ENCODE data around the gene FBXO39. TPM values are rescaled to one million over a fixed set of nuclear protein-coding genes. Genes with fewer than 3 reads are reported as not detected.

FBXO39 gene
- total and polyA plus RNA-seq, 9 of the 15 experiments (the other 6 are each of a cell fraction or from before 2014, with no cell fraction given) = not detected

- intact Hi-C loops (cut with micrococcal nuclease) = no loop called here
- H3K4me1 ChIP-seq (replicated peaks in 1 of 2; ENCODE audit: control insufficient read depth in 2 of 2, insufficient read depth in 2 of 2, low read length in 2 of 2) = no peaks in the 10 kb centered on the region; a peak in 1 of 5 replicates
- H3K9me1 ChIP-seq (ENCODE audit: control insufficient read depth, insufficient read depth, low read length) = no peaks in the 10 kb centered on the region
- no peaks in the 10 kb centered on the region for H3K79me2 ChIP-seq (ENCODE audit: control insufficient read depth, insufficient read depth, low read length)
- FAIRE-seq (no peak), DNase-seq (ENCODE audit: extremely low read depth in 1 of 4, low spot score in 3 of 4) (no peak), ATAC-seq (no peak)
- TF ChIP-seq DNMT1 (IDR thresholded peaks at IDR 0.05) = no peak
- no peak for TF ChIP-seq CBX1 (IDR thresholded peaks at IDR 0.05; ENCODE audit: low read depth)
- TF ChIP-seq HSF4 (CRISPR knock-in tag; IDR thresholded peaks at IDR 0.05; ENCODE audit: borderline replicate concordance) = no peak
- no peak for TF ChIP-seq CHD2 (IDR thresholded peaks at IDR 0.05; ENCODE audit: low read depth, low read length)
- no peak for TF ChIP-seq MTA3 (IDR thresholded peaks at IDR 0.05; ENCODE audit: borderline replicate concordance)
- TF ChIP-seq PML (IDR thresholded peaks at IDR 0.05; ENCODE audit: low read length) = no peak
- no peak for TF ChIP-seq ZFP1 (CRISPR knock-in tag; IDR thresholded peaks at IDR 0.05)
- TF ChIP-seq POLR2AphosphoS5 (IDR thresholded peaks at IDR 0.05; ENCODE audit: control insufficient read depth, insufficient read depth, low read depth, low read length) = no peak
- no peak for TF ChIP-seq PURB (CRISPR knock-in tag; IDR thresholded peaks at IDR 0.05; ENCODE audit: low read depth)
- TF ChIP-seq ZNF133 (CRISPR knock-in tag; IDR thresholded peaks at IDR 0.05) = no peak
- TF ChIP-seq SP1 (CRISPR knock-in tag; IDR thresholded peaks at IDR 0.05) = no peak
- no peak for TF ChIP-seq GABPB1 (CRISPR knock-in tag; IDR thresholded peaks at IDR 0.05)
- TF ChIP-seq NCOA6 (IDR thresholded peaks at IDR 0.05) = no peak
- TF ChIP-seq NKRF (IDR thresholded peaks at IDR 0.05; ENCODE audit: borderline replicate concordance) = no peak
- H3K27me3 ChIP-seq (ENCODE audit: control insufficient read depth in 2 of 2, insufficient read depth in 2 of 2, low read length in 2 of 2) = peaks cover 0 to 22% of the 10 kb centered on the region in 2 experiments; a peak in 3 of 5 replicates
- BruUV-seq (replicated peaks) = no TSS peak
- no peaks in the 10 kb centered on the region for H3K9me3 ChIP-seq (replicated peaks; ENCODE audit: control insufficient read depth, insufficient read depth, low read depth, low read length)
- H3K4me2 ChIP-seq (ENCODE audit: insufficient read depth, low read length) = no peak overlapping the region
- CTCF ChIA-PET (ENCODE audit: low intra/inter-chr PET ratio) = no interaction called here
- no peak overlapping the region for H3K4me3 ChIP-seq
- in situ Hi-C loops (cut with MboI) = no loop called here
- H2AFZ ChIP-seq (ENCODE audit: low read depth, low read length) = no peak overlapping the region
- POLR2A ChIA-PET = no interaction called here
- H3K9ac ChIP-seq (ENCODE audit: insufficient read depth in 1 of 2, low read depth in 2 of 2, low read length in 2 of 2) = no peak overlapping the region
- 16% methylated on average over 8 of the region's 10 CpGs for WGBS (ENCODE audit: insufficient coverage, low coverage, missing lambda C conversion rate)
- no peaks in the 10 kb centered on the region for H4K20me1 ChIP-seq (replicated peaks; ENCODE audit: control insufficient read depth, insufficient read depth, low read length)
- no peak overlapping the region for H3K27ac ChIP-seq (ENCODE audit: extremely low read depth, low read depth, low read length)
- no peaks in the 10 kb centered on the region for H3K36me3 ChIP-seq (ENCODE audit: control insufficient read depth, insufficient read depth, low read length)
Observed at GRCh38 chr17:6815775-6816174, 39.8 kb downstream of the FBXO39 start.
